ENCODE results near the gene LIPE. TPM values are rescaled to one million over a fixed set of nuclear protein-coding genes. Genes with fewer than 3 reads are reported as not detected.

Gene LIPE, protein sequence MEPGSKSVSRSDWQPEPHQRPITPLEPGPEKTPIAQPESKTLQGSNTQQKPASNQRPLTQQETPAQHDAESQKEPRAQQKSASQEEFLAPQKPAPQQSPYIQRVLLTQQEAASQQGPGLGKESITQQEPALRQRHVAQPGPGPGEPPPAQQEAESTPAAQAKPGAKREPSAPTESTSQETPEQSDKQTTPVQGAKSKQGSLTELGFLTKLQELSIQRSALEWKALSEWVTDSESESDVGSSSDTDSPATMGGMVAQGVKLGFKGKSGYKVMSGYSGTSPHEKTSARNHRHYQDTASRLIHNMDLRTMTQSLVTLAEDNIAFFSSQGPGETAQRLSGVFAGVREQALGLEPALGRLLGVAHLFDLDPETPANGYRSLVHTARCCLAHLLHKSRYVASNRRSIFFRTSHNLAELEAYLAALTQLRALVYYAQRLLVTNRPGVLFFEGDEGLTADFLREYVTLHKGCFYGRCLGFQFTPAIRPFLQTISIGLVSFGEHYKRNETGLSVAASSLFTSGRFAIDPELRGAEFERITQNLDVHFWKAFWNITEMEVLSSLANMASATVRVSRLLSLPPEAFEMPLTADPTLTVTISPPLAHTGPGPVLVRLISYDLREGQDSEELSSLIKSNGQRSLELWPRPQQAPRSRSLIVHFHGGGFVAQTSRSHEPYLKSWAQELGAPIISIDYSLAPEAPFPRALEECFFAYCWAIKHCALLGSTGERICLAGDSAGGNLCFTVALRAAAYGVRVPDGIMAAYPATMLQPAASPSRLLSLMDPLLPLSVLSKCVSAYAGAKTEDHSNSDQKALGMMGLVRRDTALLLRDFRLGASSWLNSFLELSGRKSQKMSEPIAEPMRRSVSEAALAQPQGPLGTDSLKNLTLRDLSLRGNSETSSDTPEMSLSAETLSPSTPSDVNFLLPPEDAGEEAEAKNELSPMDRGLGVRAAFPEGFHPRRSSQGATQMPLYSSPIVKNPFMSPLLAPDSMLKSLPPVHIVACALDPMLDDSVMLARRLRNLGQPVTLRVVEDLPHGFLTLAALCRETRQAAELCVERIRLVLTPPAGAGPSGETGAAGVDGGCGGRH
- total RNA-seq: 16.7 and 25.6 TPM in 2 replicates

DNA sequence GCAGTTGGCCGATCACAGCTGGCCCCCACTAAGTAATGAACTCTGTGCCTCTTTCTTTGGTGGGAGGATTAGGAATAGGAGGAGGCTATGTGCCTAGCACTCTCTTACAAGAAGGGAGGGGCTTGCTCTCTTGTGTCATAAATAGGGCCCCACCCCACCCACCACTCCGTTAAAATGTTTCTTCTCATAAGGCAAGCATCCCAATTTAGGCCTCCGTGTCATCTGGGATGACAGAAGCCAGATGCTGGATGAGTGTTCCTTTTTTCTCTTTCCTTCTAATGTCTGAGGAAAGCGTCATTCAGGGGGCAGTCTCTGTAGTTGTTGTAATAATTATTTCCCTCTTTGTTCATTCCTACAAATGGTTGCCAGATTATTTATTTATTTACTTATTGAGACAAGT is at the start of gene LIPE:
LIPE (minus strand) TSS at position 76 of the 400 bp plus-strand sequence. CDS start 239 bp downstream, outside the sequence.

DNA sequence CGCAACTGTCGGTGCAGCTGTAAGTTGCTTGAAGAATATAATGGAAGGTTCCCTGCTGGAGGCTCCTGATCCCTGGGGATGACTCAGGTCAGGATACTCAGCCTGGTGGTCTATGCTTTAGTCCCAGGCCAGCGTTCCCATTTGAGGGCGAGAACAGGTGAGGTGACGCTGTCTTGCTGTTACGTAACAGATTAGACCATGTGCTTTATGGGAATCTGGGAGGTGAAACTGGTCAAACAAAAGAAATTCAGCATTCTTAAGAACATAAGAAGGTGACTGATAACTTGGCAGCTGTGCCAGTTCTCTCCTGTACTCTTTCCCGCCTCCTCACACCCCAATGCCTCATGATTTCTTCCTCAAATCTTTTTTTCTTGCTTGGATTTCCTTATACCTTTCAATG is 15.6 kb upstream of the LIPE start, which contains the start of gene CXCL17:
CXCL17 (minus strand) TSS at position 114 of the 400 bp plus-strand sequence. CDS start 114 bp downstream, outside the sequence.

DNA sequence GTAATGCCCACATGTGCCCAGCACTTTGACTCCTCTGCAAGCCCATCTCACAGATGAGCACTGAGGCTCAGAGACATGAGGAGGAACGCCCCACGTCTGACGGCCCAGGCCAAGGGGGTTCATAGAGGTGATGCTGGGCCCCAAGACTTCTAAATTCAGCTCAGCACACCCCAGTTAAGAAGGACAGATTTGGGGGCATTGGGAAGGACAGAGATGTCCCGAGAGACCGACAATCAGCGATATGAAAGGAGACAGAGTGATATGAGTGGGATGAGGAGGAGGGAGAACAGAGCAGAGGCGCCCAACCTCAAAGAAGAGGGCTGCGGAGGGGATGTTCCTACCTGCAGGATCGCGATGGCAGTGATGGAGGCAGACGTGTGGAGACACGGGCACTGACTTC is 37.3 kb downstream of the LIPE start, which contains the start of gene CNFN:
CNFN (minus strand) TSS at position 399 of the 400 bp plus-strand sequence. CDS start 1,260 bp downstream, outside the sequence.

Other genes starting within 250 kb of the LIPE start
- 24.6 and 31.9 TPM in 2 replicates for gene DEDD2, start 209.7 kb downstream of the LIPE start, total RNA-seq
- gene ZNF526, start 207.1 kb downstream of the LIPE start, total RNA-seq: 6.2 and 7.4 TPM in 2 replicates
- 20.9 and 25.7 TPM in 2 replicates for gene GSK3A, start 184.8 kb downstream of the LIPE start, total RNA-seq
- gene ERF, start 172.3 kb downstream of the LIPE start, total RNA-seq: 33.5 and 47.5 TPM in 2 replicates
- gene CIC, start 158.1 kb downstream of the LIPE start, total RNA-seq: 39.7 and 42.8 TPM in 2 replicates
- 0.27 and 1.0 TPM in 2 replicates for gene PRR19, start 125.3 kb downstream of the LIPE start, total RNA-seq
- gene PAFAH1B3, start 124.8 kb downstream of the LIPE start, total RNA-seq: 32.9 and 44.7 TPM in 2 replicates
- 0.27 TPM in 1 of 2 replicates, not detected in the other for gene TMEM145, start 114.1 kb downstream of the LIPE start, total RNA-seq
- gene MEGF8, start 101.8 kb downstream of the LIPE start, total RNA-seq: 17.9 and 22.0 TPM in 2 replicates
- gene CNFN, start 37.1 kb downstream of the LIPE start, total RNA-seq: 1.00 TPM in 1 of 2 replicates, not detected in the other
- gene CXCL17, start 15.6 kb upstream of the LIPE start, total RNA-seq: not detected in 2 replicates
- 13.3 and 15.4 TPM in 2 replicates for gene CEACAM1, start 101.1 kb upstream of the LIPE start, total RNA-seq
- not detected in 2 replicates for gene CEACAM8, start 167.5 kb upstream of the LIPE start, total RNA-seq

Measured in mammary microvascular endothelial cell (primary cell).